Measurements from ENCODE around the gene LDLRAD4.

- TF ChIP-seq, protein P1, sequence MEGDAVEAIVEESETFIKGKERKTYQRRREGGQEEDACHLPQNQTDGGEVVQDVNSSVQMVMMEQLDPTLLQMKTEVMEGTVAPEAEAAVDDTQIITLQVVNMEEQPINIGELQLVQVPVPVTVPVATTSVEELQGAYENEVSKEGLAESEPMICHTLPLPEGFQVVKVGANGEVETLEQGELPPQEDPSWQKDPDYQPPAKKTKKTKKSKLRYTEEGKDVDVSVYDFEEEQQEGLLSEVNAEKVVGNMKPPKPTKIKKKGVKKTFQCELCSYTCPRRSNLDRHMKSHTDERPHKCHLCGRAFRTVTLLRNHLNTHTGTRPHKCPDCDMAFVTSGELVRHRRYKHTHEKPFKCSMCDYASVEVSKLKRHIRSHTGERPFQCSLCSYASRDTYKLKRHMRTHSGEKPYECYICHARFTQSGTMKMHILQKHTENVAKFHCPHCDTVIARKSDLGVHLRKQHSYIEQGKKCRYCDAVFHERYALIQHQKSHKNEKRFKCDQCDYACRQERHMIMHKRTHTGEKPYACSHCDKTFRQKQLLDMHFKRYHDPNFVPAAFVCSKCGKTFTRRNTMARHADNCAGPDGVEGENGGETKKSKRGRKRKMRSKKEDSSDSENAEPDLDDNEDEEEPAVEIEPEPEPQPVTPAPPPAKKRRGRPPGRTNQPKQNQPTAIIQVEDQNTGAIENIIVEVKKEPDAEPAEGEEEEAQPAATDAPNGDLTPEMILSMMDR (conservative IDR thresholded peaks at IDR 0.05), result no peak
- TF ChIP-seq ZFX (IDR thresholded peaks at IDR 0.05), result no peak
Observed at GRCh38 chr18:13336841-13337240, 118.3 kb downstream of the LDLRAD4 start.
